Measurements from ENCODE around the gene GPR34. TPM values are rescaled to one million over a fixed set of nuclear protein-coding genes. Genes with fewer than 3 reads are reported as not detected.

GPR34 gene
- total and polyA plus RNA-seq, 2 of the 4 experiments (the other 2 are of a cell fraction), result not detected

DNA sequence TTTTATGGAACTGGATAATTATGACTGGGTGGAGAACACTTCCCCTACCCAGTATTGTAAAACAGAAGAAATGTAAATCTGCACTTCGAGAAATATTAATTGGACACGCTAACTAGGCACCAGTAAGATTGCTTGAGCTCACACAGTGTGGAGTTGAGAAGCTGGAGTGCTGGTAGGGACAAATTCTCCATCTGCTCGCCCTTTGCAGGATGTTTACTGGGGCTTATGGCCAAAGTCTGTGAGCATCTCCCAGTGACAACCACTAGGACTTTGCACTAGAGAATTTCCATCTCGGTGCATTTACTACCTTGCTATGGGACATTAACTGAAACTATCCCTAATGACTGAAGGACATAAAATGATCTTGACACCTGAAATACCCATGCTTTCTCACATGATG lies 33.7 kb upstream of the GPR34 start:
- no peak overlapping the region for H3K9ac ChIP-seq (ENCODE audit: low read depth, low read length)
- ATAC-seq (ENCODE audit: low read depth) (no peak), DNase-seq (no peak)
- intact Hi-C loops (cut with micrococcal nuclease) (no loop called here), dilution Hi-C loops (cut with HindIII; ENCODE audit: low sequenced_read_pairs, unreplicated experiment) (no loop called here), in situ Hi-C loops (cut with MboI; ENCODE audit: low sequenced_read_pairs) (no loop called here)
- no peak overlapping the region for H2AK9ac ChIP-seq (replicated peaks; ENCODE audit: low read depth, low read length, poor library complexity)
- H3K36me3 ChIP-seq (ENCODE audit: control insufficient read depth, insufficient read depth, low read length), result peaks cover 8% of the 10 kb centered on the region; the same call in 1 of the 2 replicates
- no peak overlapping the region for H2AFZ ChIP-seq (replicated peaks; ENCODE audit: low read length, poor library complexity)
- POLR2A ChIA-PET (ENCODE audit: unreplicated experiment), result no interaction called here
- no peak overlapping the region for H2BK15ac ChIP-seq (ENCODE audit: low read depth, low read length)
- no peak overlapping the region for H4K91ac ChIP-seq (ENCODE audit: insufficient read depth, low read depth, low read length)
- H2AK5ac ChIP-seq (ENCODE audit: low read depth, low read length), result no peak overlapping the region
- H3K18ac ChIP-seq (ENCODE audit: low read depth, low read length), result no peak overlapping the region
- H3K56ac ChIP-seq (ENCODE audit: extremely low read depth, insufficient read depth, low read length), result no peak overlapping the region
- H4K8ac ChIP-seq (ENCODE audit: low read depth in 2 of 2, low read length in 2 of 2), result no peak overlapping the region
- TF ChIP-seq POLR2A (IDR thresholded peaks at IDR 0.05; ENCODE audit: low read depth, low read length) (no peak), BHLHE40 (IDR thresholded peaks at IDR 0.05; ENCODE audit: low read depth, low read length) (no peak), CEBPB (IDR thresholded peaks at IDR 0.05; ENCODE audit: low read depth, low read length) (no peak), MAFK (IDR thresholded peaks at IDR 0.05; ENCODE audit: low read depth, low read length) (no peak), FOS (IDR thresholded peaks at IDR 0.05; ENCODE audit: low read depth, low read length) (no peak), SMC3 (IDR thresholded peaks at IDR 0.05; ENCODE audit: low read depth, low read length) (no peak), NFE2L2 (IDR thresholded peaks at IDR 0.05; ENCODE audit: low read depth, low read length) (no peak), RFX5 (IDR thresholded peaks at IDR 0.05; ENCODE audit: low read depth, low read length) (no peak), MXI1 (IDR thresholded peaks at IDR 0.05; ENCODE audit: borderline replicate concordance, low read depth, low read length) (no peak), ELK1 (IDR thresholded peaks at IDR 0.05; ENCODE audit: borderline replicate concordance, low read depth, low read length) (no peak)
- TF ChIP-seq, protein P1, sequence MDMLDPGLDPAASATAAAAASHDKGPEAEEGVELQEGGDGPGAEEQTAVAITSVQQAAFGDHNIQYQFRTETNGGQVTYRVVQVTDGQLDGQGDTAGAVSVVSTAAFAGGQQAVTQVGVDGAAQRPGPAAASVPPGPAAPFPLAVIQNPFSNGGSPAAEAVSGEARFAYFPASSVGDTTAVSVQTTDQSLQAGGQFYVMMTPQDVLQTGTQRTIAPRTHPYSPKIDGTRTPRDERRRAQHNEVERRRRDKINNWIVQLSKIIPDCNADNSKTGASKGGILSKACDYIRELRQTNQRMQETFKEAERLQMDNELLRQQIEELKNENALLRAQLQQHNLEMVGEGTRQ (IDR thresholded peaks at IDR 0.05; ENCODE audit: low read depth, low read length), result no peak
- TF ChIP-seq, protein P2, sequence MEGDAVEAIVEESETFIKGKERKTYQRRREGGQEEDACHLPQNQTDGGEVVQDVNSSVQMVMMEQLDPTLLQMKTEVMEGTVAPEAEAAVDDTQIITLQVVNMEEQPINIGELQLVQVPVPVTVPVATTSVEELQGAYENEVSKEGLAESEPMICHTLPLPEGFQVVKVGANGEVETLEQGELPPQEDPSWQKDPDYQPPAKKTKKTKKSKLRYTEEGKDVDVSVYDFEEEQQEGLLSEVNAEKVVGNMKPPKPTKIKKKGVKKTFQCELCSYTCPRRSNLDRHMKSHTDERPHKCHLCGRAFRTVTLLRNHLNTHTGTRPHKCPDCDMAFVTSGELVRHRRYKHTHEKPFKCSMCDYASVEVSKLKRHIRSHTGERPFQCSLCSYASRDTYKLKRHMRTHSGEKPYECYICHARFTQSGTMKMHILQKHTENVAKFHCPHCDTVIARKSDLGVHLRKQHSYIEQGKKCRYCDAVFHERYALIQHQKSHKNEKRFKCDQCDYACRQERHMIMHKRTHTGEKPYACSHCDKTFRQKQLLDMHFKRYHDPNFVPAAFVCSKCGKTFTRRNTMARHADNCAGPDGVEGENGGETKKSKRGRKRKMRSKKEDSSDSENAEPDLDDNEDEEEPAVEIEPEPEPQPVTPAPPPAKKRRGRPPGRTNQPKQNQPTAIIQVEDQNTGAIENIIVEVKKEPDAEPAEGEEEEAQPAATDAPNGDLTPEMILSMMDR (conservative IDR thresholded peaks at IDR 0.05; ENCODE audit: low read depth, low read length), result no peak
- H3K27ac ChIP-seq (ENCODE audit: insufficient read depth, low read length), result no peak overlapping the region
- no peak overlapping the region for H3K23ac ChIP-seq (ENCODE audit: low read depth, low read length)
- CTCF ChIA-PET, result no interaction called here
- H3K9me3 ChIP-seq (ENCODE audit: control insufficient read depth, insufficient read depth, low read length), result no peaks in the 10 kb centered on the region
- no peaks in the 10 kb centered on the region for H3K27me3 ChIP-seq (ENCODE audit: control insufficient read depth, insufficient read depth, low read length)
- peaks cover 2% of the 10 kb centered on the region for H3K4me1 ChIP-seq (ENCODE audit: control insufficient read depth, insufficient read depth, low read length)
- peaks cover 5% of the 10 kb centered on the region; the same call in 1 of the 2 replicates for H3K9me1 ChIP-seq (ENCODE audit: insufficient read depth, low read length)
- WGBS, 2 experiments (ENCODE audit: extremely low coverage in 2 of 2, insufficient read length in 1 of 2), result no CpG with 5 or more reads among the region's 4 CpGs
- H4K20me1 ChIP-seq (ENCODE audit: insufficient read depth, low read length), result no peaks in the 10 kb centered on the region
- H3K14ac ChIP-seq (replicated peaks; ENCODE audit: low read depth, low read length), result no peak overlapping the region
- BruUV-seq (replicated peaks), result no TSS peak
- no peak overlapping the region for H2BK5ac ChIP-seq (ENCODE audit: low read depth, low read length, poor library complexity, severe bottlenecking)
- no peak overlapping the region for H3K4ac ChIP-seq (ENCODE audit: low read depth, low read length)
- no peak overlapping the region for H3K4me2 ChIP-seq (ENCODE audit: low read depth, low read length)
- H2BK120ac ChIP-seq (ENCODE audit: low read depth, low read length), result no peak overlapping the region
- H3K4me3 ChIP-seq (ENCODE audit: insufficient read depth, low read depth, low read length), result no peak overlapping the region
- no peaks in the 10 kb centered on the region for H3K79me1 ChIP-seq (ENCODE audit: low read depth in 1 of 2, low read length in 2 of 2)
- no peak overlapping the region for H4K5ac ChIP-seq (ENCODE audit: low read depth, low read length)
- no peak overlapping the region for H2BK20ac ChIP-seq (ENCODE audit: low read depth, low read length)
